ENCODE data around the gene TMEM50B.

- TF ChIP-seq POLR2A (IDR thresholded peaks at IDR 0.05) (no peak), CTCF (IDR thresholded peaks at IDR 0.05) (no peak), EP300 (IDR thresholded peaks at IDR 0.05) (no peak)
Measured at GRCh38 chr21:33522297-33522952, 42.7 kb upstream of the TMEM50B start.
